Heart left ventricle (tissue), 16 donors: ENCODE measurements around the gene CCSER1. TPM values are rescaled to one million over a fixed set of nuclear protein-coding genes. Genes with fewer than 3 reads are reported as not detected.

Experiments used
- ATAC-seq, 4 donors: fragments of 200-7000 bp; cut with Tn5 transposase; one replicate each; pipeline ENCODE4 v1.9.1; 2020 to 2022; ENCODE audit warnings: moderate library complexity in 4 of 4, mild to moderate bottlenecking in 3 of 4, moderate number of reproducible peaks in 1 of 4
- DNase-seq, 5 donors: peaks; one replicate each; pipeline ENCODE4 v3.0.0-alpha.2; 2020
- H3K27ac ChIP-seq, 12 donors: fragments of 200-600 bp; sonication (generic) in 4 of 12; one replicate each; pipeline versions ENCODE4 v1.5.0 to v1.8.0; 2016 to 2022; ENCODE audit warnings: mild to moderate bottlenecking in 2 of 12
- H3K27me3 ChIP-seq, 9 donors: fragments of 200-600 bp; sonication (generic) in 2 of 9; one replicate each; pipeline versions ENCODE4 v1.5.1 to v1.8.0; 2016 to 2022; ENCODE audit warnings: mild to moderate bottlenecking in 3 of 9
- H3K36me3 ChIP-seq, 9 donors: fragments of 200-600 bp; sonication (generic) in 2 of 9; one replicate each; pipeline versions ENCODE4 v1.5.0 to v1.8.0; 2018 to 2022; ENCODE audit warnings: mild to moderate bottlenecking in 2 of 9
- H3K4me1 ChIP-seq, 12 donors: fragments of 200-600 bp; sonication (generic) in 4 of 12; one replicate each; pipeline versions ENCODE4 v1.5.0 to v1.8.0; 2016 to 2022; ENCODE audit warnings: mild to moderate bottlenecking in 3 of 12
- H3K4me3 ChIP-seq, 12 donors: fragments of 200-600 bp; sonication (generic) in 4 of 12; one replicate each; pipeline versions ENCODE4 v1.5.0 to v1.8.0; 2017 to 2022; ENCODE audit warnings: mild to moderate bottlenecking in 9 of 12, moderate library complexity in 4 of 12
- H3K9me3 ChIP-seq, 12 donors: fragments of 200-600 bp; sonication (generic) in 4 of 12; one replicate each; pipeline versions ENCODE4 v1.5.0 to v1.8.0; 2016 to 2022; ENCODE audit warnings: mild to moderate bottlenecking in 1 of 12
- POLR2A ChIP-seq, 2 donors: fragments of 450-650 bp; IDR thresholded peaks; one replicate each; pipeline ENCODE4 v1.6.1; 2017; ENCODE audit warnings: antibody characterized with exemption in 2 of 2, mild to moderate bottlenecking in 2 of 2, moderate library complexity in 2 of 2
- WGBS, 4 donors: extraction: QIAGEN DNeasy Blood & Tissue Kit in 2 of 4; methylation state at CpG; one replicate each; pipeline versions ENCODE4 v1.1.5 to v1.1.7; 2013 to 2018; 5-methylcytosine and 5-hydroxymethylcytosine counted together
- intact Hi-C, 10 donors: fragments of 100-400 bp; cut with DNase I; formaldehyde crosslinking; loops; one replicate each; pipeline versions ENCODE4 v1.11.1 to v1.14.2; 2022
- polyA plus RNA-seq, 2 donors: library from polyadenylated mRNA; stranded (reverse); fragments of 200-250 nt; gene quantifications; one replicate each; pipeline ENCODE4 v1.2.3, GENCODE V29; 2013
- total RNA-seq, 9 donors: library from RNA; depleted of rRNA in 2 of 9; stranded (reverse); fragments of >200 nt in 2 of 9; fragmentation: NEBNext Ultra II Directional in 3 of 9; extraction: Animal tissue kit (Norgen Biotek cat#: 25700) in 3 of 9; gene quantifications; one replicate each; pipeline versions ENCODE4 v1.1.0 to v1.2.4, GENCODE V29; 2016 to 2023
- TF ChIP-seq, protein P1 (sequence below), 12 donors: fragments of 200-600 bp; sonication (generic) in 4 of 12; IDR thresholded peaks; one replicate each; pipeline versions ENCODE4 v1.5.0 to v1.8.0; 2018 to 2022; ENCODE audit warnings: antibody characterized with exemption in 12 of 12, mild to moderate bottlenecking in 5 of 12
- donor health status: ischemic (EF 13 %, LVEDD 7.1; RV severe dilation, severe dysfunction).
- donor health status: healthy with polysubstance abuse.
- donor health status: DM: no; HTN: yes; CAD: no.
- donor health status: DM: no; HTN: no; CAD: no.
- donor health status: ischemic (EF 25% LVEDD 6.9; RV normal size, moderate dysfunction).
- donor health status: ischemic (EF 25% LVEDD 5.7; RV mildly dilated, moderate dysfunction).
- donor health status: healthy.
- donor health status: DM: yes; HTN: yes; CAD: no.
- donor health status: ischemic (EF 35%, LVEDD 5.7; RV mildly dilated, moderate dysfunction).
- donor health status: nonischemic (EF 11% LVEDD 7.7; RV severe dilation, severe dysfunction).
- donor health status: DM: yes; HTN: yes; CAD: no.
- donor health status: PGD.
- donor health status: ischemic (EF 29% LVEDD 5.4; RV normal size, mild dysfunction).
- donor health status: nonischemic (EF 23%, LVEDD 6.1; RV moderate dilation, normal function).

CCSER1 gene
- total and polyA plus RNA-seq, 11 donors = 2.5 to 15.8 (median 12.2) TPM

DNA sequence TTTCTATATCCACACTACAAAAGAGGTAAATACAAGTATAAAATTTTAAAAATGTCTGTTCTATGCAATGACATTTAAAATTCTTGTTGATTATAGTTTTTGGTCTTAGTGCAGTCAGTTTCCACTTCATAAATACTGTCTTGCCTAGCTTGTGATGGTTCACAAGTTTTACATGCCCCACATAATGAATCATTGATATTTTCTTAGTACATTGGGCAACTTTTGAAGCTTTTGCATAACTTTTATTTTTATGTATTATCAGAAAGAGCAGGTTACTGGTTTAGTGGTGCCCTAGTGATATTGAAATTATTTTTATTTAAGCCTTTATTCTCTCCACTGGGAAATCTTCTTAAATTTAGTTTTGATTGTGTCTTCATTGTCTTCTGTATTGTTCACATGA is 388.0 kb downstream of the CCSER1 start:
- no peak for TF ChIP-seq POLR2A (IDR thresholded peaks at IDR 0.05)
- TF ChIP-seq, protein P1, sequence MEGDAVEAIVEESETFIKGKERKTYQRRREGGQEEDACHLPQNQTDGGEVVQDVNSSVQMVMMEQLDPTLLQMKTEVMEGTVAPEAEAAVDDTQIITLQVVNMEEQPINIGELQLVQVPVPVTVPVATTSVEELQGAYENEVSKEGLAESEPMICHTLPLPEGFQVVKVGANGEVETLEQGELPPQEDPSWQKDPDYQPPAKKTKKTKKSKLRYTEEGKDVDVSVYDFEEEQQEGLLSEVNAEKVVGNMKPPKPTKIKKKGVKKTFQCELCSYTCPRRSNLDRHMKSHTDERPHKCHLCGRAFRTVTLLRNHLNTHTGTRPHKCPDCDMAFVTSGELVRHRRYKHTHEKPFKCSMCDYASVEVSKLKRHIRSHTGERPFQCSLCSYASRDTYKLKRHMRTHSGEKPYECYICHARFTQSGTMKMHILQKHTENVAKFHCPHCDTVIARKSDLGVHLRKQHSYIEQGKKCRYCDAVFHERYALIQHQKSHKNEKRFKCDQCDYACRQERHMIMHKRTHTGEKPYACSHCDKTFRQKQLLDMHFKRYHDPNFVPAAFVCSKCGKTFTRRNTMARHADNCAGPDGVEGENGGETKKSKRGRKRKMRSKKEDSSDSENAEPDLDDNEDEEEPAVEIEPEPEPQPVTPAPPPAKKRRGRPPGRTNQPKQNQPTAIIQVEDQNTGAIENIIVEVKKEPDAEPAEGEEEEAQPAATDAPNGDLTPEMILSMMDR (IDR thresholded peaks at IDR 0.05) = no peak
- intact Hi-C loops = no loop called here
- Histone ChIP-seq H3K4me3 (no peak overlapping the region), H3K27ac (no peak overlapping the region), H3K36me3 (no peaks in the 10 kb centered on the region), H3K4me1 (no peaks in the 10 kb centered on the region), H3K9me3 (no peaks in the 10 kb centered on the region), H3K27me3 (no peaks in the 10 kb centered on the region)
- no peak for ATAC-seq
- no peak for DNase-seq

DNA sequence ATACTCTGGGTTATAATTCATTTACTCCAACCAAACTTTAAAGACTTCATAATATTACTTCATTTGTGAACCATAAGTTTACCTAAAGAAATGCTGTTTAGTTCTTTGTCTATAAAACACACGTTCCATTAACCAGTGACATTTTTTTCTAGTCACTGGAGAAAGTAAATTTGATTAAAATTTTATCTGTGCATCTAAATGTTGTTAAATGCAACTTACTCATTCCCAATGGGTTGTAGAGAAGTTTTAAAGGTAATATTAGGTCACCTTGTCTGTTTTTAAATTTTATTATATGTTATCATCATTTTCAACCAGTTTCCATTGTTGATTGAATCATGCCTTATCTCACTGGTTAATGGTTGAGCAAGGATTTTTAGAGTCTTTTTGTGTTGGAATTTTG is 401.4 kb downstream of the CCSER1 start:
- Histone ChIP-seq H3K9me3 (no peaks in the 10 kb centered on the region), H3K4me3 (no peak overlapping the region), H3K27me3 (no peaks in the 10 kb centered on the region), H3K4me1 (no peaks in the 10 kb centered on the region), H3K36me3 (no peaks in the 10 kb centered on the region), H3K27ac (no peak overlapping the region)
- no peak for ATAC-seq
- TF ChIP-seq, protein P1 (IDR thresholded peaks at IDR 0.05) = no peak
- TF ChIP-seq POLR2A (IDR thresholded peaks at IDR 0.05) = no peak
- no peak for DNase-seq
- 63 to 74% (median 73%) methylated on average over 1 of the region's 1 CpG for WGBS, 4 donors
- intact Hi-C loops = no loop called here

DNA sequence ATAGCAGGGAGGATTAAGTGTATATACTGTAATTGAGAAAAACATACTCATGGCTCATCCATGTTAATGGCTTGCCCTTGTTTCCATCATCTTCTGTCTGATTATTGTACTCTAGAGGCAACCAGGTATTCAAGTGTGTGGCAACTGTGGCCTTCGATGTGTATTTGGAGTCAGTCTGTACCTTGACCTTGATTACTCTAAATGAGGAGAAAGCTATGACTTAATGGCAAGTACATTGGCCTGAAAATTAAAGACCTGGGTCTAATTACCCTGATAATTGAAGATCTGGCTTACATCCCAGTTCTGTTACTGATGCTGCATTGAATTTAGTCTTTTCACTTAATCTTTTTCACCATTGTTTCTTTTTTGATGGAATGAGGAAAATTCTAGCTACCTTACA is 409.2 kb downstream of the CCSER1 start:
- DNase-seq (no peak), ATAC-seq (no peak)
- Histone ChIP-seq H3K36me3 (no peaks in the 10 kb centered on the region), H3K27me3 (no peaks in the 10 kb centered on the region), H3K4me1 (no peaks in the 10 kb centered on the region), H3K27ac (no peak overlapping the region), H3K9me3 (peaks cover 0 to 4% (median 0%) of the 10 kb centered on the region in 12 donors), H3K4me3 (no peak overlapping the region)
- WGBS, 4 donors = 93 to 100% (median 96%) methylated on average over 1 of the region's 1 CpG
- no peak for TF ChIP-seq POLR2A (IDR thresholded peaks at IDR 0.05)
- TF ChIP-seq, protein P1 (IDR thresholded peaks at IDR 0.05) = no peak
- intact Hi-C loops = no loop called here

DNA sequence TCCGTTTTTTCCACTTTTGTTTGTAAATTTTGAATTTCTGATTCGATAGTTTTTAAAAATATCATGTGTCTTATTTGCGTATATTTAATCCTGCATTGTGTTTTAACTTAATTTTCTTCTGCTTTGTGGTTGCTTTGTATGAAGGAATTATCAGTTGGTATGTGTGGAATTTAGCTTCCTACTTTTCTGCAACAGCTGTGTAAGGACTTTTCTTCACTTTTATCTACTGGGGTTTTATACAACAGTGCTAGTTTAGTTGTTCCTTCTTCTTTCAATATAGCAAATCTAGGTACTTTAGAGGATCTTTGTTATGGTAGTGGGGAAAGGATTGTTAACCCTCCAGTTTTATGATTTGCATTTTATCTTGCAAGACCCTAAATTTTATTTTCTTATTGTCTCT is 410.3 kb downstream of the CCSER1 start:
- DNase-seq (no peak), ATAC-seq (no peak)
- Histone ChIP-seq H3K4me1 (no peaks in the 10 kb centered on the region), H3K4me3 (no peak overlapping the region), H3K27me3 (no peaks in the 10 kb centered on the region), H3K36me3 (no peaks in the 10 kb centered on the region), H3K9me3 (peaks cover 0 to 4% (median 0%) of the 10 kb centered on the region in 12 donors), H3K27ac (no peak overlapping the region)
- intact Hi-C loops = no loop called here
- WGBS, 4 donors = 76 to 83% (median 83%) methylated on average over 3 of the region's 3 CpGs
- no peak for TF ChIP-seq POLR2A (IDR thresholded peaks at IDR 0.05)
- TF ChIP-seq, protein P1 (IDR thresholded peaks at IDR 0.05) = no peak
